Tibial nerve (tissue), 4 donors: Measurements from ENCODE around the gene TCF12.

ENCODE experiments used
- CTCF ChIP-seq, 5 experiments: fragments of 200-600 bp in 3 of 5; fragments of 450-650 bp in 2 of 5; sonication (generic) in 3 of 5; IDR thresholded peaks; one replicate each; pipeline ENCODE4 v1.5.1; 2016 to 2019; ENCODE audit warnings: antibody characterized with exemption in 5 of 5, mild to moderate bottlenecking in 3 of 5, moderate library complexity in 2 of 5
- EP300 ChIP-seq, 2 donors: sonication (generic); formaldehyde crosslinking; IDR thresholded peaks; one replicate each; pipeline ENCODE4 v1.6.1; 2017; ENCODE audit warnings: antibody characterized with exemption in 2 of 2, mild to moderate bottlenecking in 1 of 2
- POLR2A ChIP-seq, 2 donors: fragments of 450-650 bp; IDR thresholded peaks; one replicate each; pipeline ENCODE4 v1.6.1; 2017; ENCODE audit warnings: antibody characterized with exemption in 2 of 2, mild to moderate bottlenecking in 2 of 2, moderate library complexity in 2 of 2

- TF ChIP-seq CTCF (IDR thresholded peaks at IDR 0.05) = no peak
- TF ChIP-seq POLR2A (IDR thresholded peaks at IDR 0.05) = no peak
- TF ChIP-seq EP300 (IDR thresholded peaks at IDR 0.05) = no peak
Observed at GRCh38 chr15:57018151-57018550, 99.7 kb downstream of the TCF12 start.
